ENCODE measurements around the gene HUNK.

- TF ChIP-seq EZH2 (IDR thresholded peaks at IDR 0.05; ENCODE audit: borderline replicate concordance, low read depth, low read length, poor library complexity, severe bottlenecking) (no peak), CTCF (conservative IDR thresholded peaks at IDR 0.05; ENCODE audit: low read depth, low read length) (no peak)
These were observed 115.9 kb downstream of the HUNK start for GRCh38 chr21:31988492-31989290.
